ENCODE results near the gene LRRC2.

Gene LRRC2

DNA sequence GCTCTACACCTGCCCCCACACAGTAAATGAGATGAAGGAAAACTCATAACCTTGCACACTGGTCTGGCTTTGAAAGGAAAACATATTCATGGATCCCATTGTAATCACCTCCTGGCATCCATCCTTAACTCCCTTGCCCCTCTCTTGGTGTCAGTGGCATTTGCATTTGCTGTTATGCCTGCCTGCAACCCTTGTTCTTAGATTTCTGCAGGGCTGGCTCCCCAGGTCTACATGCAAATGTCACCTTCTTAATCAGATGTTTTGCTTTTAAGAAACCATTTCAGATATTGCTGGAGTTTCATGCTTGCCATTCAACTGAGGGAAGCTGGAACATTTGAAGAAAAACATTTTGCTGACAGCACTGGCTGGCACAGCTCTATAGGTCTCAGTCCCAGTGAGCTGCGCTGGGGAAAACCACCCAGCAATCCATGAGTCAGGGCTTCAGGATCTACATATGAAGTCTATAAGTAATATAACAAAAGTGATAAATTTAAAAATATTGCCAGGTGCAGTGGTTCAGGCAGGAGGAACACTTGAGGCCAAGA, 19.1 kb downstream of the LRRC2 start:
- H3K4me1 Mint-ChIP-seq = peaks cover 10% of the 10 kb centered on the region
- no peak overlapping the region for H3K27ac Mint-ChIP-seq
- H3K27me3 Mint-ChIP-seq (ENCODE audit: low read depth, poor library complexity) = peaks cover 13% of the 10 kb centered on the region
- DNase-seq = no peak
- H3K36me3 Mint-ChIP-seq (ENCODE audit: low read depth) = no peaks in the 10 kb centered on the region
- H3K4me3 Mint-ChIP-seq = no peak overlapping the region
- H3K9me3 Mint-ChIP-seq = peaks cover 11% of the 10 kb centered on the region
- TF ChIP-seq, protein P1, sequence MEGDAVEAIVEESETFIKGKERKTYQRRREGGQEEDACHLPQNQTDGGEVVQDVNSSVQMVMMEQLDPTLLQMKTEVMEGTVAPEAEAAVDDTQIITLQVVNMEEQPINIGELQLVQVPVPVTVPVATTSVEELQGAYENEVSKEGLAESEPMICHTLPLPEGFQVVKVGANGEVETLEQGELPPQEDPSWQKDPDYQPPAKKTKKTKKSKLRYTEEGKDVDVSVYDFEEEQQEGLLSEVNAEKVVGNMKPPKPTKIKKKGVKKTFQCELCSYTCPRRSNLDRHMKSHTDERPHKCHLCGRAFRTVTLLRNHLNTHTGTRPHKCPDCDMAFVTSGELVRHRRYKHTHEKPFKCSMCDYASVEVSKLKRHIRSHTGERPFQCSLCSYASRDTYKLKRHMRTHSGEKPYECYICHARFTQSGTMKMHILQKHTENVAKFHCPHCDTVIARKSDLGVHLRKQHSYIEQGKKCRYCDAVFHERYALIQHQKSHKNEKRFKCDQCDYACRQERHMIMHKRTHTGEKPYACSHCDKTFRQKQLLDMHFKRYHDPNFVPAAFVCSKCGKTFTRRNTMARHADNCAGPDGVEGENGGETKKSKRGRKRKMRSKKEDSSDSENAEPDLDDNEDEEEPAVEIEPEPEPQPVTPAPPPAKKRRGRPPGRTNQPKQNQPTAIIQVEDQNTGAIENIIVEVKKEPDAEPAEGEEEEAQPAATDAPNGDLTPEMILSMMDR (IDR thresholded peaks at IDR 0.05) = no peak

DNA sequence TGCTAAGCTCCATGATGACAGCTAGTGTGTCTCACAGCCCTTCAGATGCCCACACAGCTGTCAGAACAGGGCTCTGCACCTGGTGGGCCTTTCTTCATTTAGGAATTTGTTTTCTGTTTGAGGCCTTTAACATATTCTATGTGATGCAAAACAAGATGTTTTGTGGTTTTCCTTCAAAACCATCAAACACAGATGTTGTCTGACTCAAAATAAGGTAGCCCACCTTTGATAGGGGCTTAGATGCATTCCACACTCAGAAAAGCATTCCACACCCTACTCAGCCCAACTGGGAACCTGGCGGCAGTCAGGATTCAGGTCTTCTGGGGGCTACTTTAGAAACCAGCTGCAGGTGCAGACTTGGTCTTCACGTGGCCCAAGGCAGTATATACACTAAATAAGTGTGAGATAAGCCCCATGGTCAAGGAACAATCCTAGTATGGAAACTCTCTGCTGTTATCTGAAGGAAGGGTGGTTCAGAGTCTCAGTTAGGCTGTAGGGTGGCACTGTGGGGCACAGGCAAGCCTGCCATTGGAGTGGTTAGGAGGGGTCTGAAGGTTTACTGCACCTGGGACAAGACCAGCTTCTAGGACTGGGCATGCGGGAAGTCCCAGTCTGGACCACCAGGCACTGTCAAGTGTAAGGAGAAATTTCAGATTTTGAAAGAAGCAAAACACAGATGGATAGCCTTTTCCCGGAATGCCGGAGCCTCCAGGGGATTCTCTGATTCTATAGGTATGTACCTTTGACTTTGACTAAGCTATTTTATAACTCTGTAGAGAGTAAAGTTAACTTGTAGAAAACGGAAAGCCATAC, 20.1 kb downstream of the LRRC2 start:
- H3K27ac Mint-ChIP-seq = no peak overlapping the region
- H3K27me3 Mint-ChIP-seq (ENCODE audit: low read depth, poor library complexity) = peaks cover 9% of the 10 kb centered on the region
- H3K4me3 Mint-ChIP-seq = no peak overlapping the region
- H3K36me3 Mint-ChIP-seq (ENCODE audit: low read depth) = no peaks in the 10 kb centered on the region
- H3K9me3 Mint-ChIP-seq = peaks cover 11% of the 10 kb centered on the region
- peaks cover 12% of the 10 kb centered on the region for H3K4me1 Mint-ChIP-seq
- DNase-seq = no peak
- TF ChIP-seq, protein P1 (IDR thresholded peaks at IDR 0.05) = no peak

DNA sequence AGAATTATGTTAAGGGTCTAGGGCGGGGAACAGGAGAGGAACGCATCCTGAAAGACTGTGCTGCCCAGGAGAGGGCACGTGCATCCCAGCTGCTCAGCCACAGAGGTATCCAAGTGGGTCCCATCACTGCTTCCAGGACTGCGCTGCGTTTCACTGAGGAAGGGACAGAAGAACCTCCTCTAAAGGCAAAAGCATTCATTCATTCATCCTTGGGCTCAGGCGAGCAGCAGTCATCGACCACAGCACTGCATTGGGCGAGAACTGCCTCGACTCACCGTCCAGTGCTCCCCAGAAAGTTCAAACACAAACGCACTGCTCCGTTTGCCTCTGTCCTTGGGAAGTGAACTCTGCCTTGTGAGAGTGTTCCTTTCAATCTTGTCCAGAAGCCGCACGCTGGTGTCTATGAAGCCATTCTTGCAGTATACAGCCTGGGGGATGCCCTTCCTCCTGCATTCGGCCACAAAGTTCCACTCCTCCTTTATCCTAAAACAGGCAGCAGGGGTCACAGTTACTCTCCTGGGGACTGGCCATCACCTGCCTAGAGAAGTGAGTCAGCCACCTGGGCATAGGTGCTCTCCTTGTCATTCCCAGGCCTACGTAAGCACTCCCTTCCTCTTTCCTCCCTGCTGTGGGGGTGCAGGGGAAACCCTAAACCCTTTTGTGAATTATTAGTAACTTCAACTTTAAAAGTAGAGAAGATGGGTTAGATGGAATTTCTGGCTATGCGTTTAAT, 21.2 kb downstream of the LRRC2 start:
- no peak overlapping the region for H3K27ac Mint-ChIP-seq

DNA sequence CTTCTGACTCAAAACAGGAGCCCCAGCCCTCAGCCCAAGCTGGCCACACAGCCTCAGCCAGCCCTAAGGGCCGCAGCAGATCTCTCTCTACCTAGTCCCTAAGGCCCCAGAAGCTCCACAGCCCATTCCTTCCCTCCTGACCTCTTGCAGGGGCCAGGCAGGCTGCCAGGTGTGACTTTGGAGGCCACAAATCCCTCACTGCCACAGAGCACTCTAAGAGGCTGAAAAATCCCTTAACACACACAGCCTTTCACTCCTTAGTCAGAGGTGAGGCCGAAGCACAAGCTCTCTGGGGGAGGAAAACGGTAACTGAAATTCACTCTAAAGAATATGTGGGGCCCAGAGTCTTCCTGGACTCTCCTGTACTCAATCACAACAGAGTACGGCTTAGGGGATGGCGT, 23.3 kb downstream of the LRRC2 start:
- no peaks in the 10 kb centered on the region for H3K36me3 Mint-ChIP-seq (ENCODE audit: low read depth)
- no peaks in the 10 kb centered on the region for H3K9me3 Mint-ChIP-seq
- TF ChIP-seq, protein P1 (IDR thresholded peaks at IDR 0.05) = no peak
- H3K27ac Mint-ChIP-seq = no peak overlapping the region
- peaks cover 17% of the 10 kb centered on the region for H3K27me3 Mint-ChIP-seq (ENCODE audit: low read depth, poor library complexity)
- DNase-seq = no peak
- peaks cover 25% of the 10 kb centered on the region for H3K4me1 Mint-ChIP-seq
- no peak overlapping the region for H3K4me3 Mint-ChIP-seq

More for the DNA sequence above, 21.2 kb downstream of the LRRC2 start:
- Mint-ChIP-seq H3K4me3 (no peak overlapping the region), H3K9me3 (peaks cover 7% of the 10 kb centered on the region), H3K36me3 (ENCODE audit: low read depth) (no peaks in the 10 kb centered on the region), H3K27me3 (ENCODE audit: low read depth, poor library complexity) (peaks cover 9% of the 10 kb centered on the region), H3K4me1 (peaks cover 12% of the 10 kb centered on the region)
- no peak for DNase-seq
- TF ChIP-seq, protein P1 (IDR thresholded peaks at IDR 0.05) = no peak

DNA sequence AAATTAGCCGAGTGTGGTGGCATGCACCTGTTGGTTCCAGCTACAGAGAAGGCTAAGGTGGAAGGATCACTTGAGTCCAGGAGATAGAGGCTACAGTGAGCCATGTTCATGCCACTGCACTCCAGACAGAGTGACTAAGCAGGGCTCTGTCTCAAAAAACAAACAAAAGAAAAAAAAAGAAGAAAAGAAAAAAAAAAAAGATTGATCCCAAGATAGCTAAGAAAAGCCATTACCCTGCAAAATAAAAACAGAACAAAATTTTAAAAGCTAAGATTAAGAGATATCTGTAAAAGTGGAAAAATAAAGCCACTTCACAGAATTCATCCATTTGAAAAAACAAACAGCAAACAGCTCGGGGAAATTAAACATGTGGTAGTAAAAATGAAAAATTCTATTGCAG, 23.8 kb downstream of the LRRC2 start:
- H3K27me3 Mint-ChIP-seq (ENCODE audit: low read depth, poor library complexity) = peaks cover 17% of the 10 kb centered on the region
- no peak overlapping the region for H3K27ac Mint-ChIP-seq
- no peaks in the 10 kb centered on the region for H3K36me3 Mint-ChIP-seq (ENCODE audit: low read depth)
- DNase-seq = no peak
- no peaks in the 10 kb centered on the region for H3K9me3 Mint-ChIP-seq
- TF ChIP-seq, protein P1 (IDR thresholded peaks at IDR 0.05) = no peak
- H3K4me3 Mint-ChIP-seq = no peak overlapping the region
- H3K4me1 Mint-ChIP-seq = peaks cover 25% of the 10 kb centered on the region

Data from nephron progenitor cell (in vitro differentiated cells).